GM12891 (cell line): ENCODE results near the gene NRDE2.
A peak's percentile ranks its signal among the peaks of the same experiment; 100 is the strongest.

Source experiments
- DNase-seq: peaks from one replicate; pipeline ENCODE4 v3.0.0; 2011; ENCODE audit warnings: low spot score; ENCODE audit not compliant: insufficient read length
- FAIRE-seq: peaks from 2 replicates; lab custom pipeline; 2011; peaks lifted over from hg19 to GRCh38; lab: Jason Lieb, UNC
- PAX5 ChIP-seq: IDR thresholded peaks from 2 replicates; pipeline ENCODE4 v1.6.1; 2011; ENCODE audit warnings: low read length, moderate library complexity, mild to moderate bottlenecking; ENCODE audit not compliant: insufficient read depth, severe bottlenecking
- POLR2A ChIP-seq: IDR thresholded peaks from 2 replicates; pipeline ENCODE4 v1.6.1; 2011; ENCODE audit warnings: low read depth, low read length, control low read depth
- POLR2AphosphoS5 ChIP-seq: IDR thresholded peaks from 2 replicates; pipeline ENCODE4 v1.6.1; 2011; ENCODE audit warnings: low read depth, low read length, control low read depth
- POU2F2 ChIP-seq: IDR thresholded peaks from 2 replicates; pipeline ENCODE4 v1.6.1; 2011; ENCODE audit warnings: low read depth, mild to moderate bottlenecking, control low read depth, low read length, moderate library complexity
- SPI1 ChIP-seq: IDR thresholded peaks from 2 replicates; pipeline ENCODE4 v1.6.1; 2011; ENCODE audit warnings: low read depth, low read length, control low read depth
- TAF1 ChIP-seq: IDR thresholded peaks from 2 replicates; pipeline ENCODE4 v1.6.1; 2011; ENCODE audit warnings: low read depth, low read length, control low read depth

NRDE2 gene

DNA sequence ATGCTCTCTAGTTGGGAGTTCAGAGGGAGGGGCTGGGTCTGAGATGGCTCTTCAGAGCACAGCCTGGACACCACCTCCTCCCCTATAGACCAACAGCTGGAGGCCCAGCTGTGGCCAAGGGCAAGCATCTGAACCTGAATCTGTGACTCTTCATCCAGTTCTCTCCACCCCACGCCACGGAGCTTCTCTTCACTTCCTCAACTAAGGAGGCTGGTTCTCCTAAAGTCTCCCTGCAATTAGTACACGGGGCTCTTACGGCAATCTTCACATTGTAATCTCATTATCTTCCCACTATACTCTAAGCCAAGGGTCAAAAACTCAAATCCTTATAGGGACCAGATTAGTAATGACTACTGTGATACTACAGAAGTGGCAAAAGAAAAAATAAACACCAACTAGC, 9.8 kb downstream of the NRDE2 start:
- FAIRE-seq (no peak), DNase-seq (no peak)
- TF ChIP-seq POLR2A: no peak
- TF ChIP-seq PAX5: no peak
- TF ChIP-seq POLR2AphosphoS5: no peak
- no peak for TF ChIP-seq SPI1
- TF ChIP-seq POU2F2: no peak
- TF ChIP-seq TAF1: no peak

DNA sequence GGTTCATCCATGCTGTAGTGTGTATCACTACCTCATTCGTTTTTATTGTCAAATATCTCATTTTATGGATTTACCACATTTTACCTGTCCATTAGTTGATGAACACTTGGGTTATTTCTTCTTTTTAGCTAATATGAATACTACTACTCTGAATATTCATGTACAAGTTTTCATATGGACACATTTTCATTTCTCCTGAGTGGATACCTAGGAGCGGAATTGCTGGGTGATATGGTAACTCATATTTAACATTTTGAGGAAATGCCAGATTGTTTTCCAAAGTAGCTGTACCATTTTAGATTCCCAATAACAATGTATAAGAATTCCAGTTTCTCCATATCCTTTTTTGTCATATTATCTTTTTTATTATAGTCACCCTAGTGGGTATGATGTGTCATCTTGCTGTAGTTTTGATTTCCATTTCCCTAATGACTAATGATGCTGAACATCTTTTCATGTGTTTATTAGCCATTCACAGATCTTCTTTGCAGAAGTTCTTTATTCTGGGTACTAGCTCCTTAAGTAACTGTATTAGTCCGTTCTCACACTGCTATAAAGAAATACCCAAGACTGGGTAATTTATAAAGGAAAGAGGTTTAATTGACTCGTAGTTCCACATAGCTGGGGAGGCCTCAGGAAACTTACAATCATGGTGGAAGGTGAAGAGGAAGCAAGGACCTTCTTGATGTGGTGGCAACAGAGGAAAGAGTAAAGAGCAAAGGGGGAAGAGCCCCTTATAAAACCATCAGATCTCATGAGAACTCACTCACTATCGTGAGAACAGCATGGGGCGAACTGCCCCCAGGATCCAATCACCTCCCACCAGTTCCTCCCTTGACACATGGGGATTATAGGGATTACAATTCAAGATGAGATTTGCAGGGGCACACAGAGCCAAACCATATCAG, 11.9 kb downstream of the NRDE2 start:
- DNase-seq (no peak), FAIRE-seq (peak; percentile 28)
- TF ChIP-seq PAX5: no peak
- no peak for TF ChIP-seq SPI1
- no peak for TF ChIP-seq POU2F2
- TF ChIP-seq TAF1: no peak
- TF ChIP-seq POLR2AphosphoS5: no peak
- TF ChIP-seq POLR2A: no peak

DNA sequence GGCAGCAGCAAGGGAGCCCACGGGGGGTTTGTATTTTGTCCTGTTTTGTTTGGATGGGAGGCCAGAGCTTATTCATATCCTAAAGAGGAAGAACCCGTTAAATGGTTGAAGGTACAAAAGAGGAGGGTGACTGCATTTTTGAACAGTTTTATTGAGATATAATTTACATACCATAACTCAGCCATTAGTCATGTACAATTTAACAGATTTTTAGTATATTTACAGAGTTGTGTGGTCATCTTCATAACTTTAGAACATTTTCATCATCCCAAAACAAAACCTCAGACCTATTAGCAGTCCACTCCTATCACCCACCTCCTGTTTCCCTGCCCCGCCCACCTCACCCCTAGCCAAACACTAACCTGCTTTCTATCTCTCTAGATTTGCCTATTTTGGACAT, 12.6 kb downstream of the NRDE2 start:
- no peak for DNase-seq

DNA sequence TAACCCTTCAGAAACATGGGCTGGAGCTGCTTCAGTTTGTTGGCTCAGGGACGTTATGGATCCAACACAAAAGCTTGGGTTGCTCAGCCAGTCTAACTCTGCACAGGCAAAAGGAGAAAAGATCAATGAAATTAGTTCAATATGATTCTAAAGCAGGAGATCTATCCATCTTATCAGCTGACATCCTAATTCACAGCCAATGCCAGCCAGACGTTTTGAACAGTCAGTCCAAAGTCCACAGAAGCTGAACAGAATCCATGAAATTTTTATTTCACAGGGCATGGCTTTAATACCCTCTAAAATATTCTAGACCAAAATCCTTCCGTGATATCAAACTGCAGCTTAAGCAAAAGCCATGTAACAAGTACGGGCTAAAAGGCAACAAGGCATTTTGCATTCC, 13.7 kb downstream of the NRDE2 start:
- no peak for TF ChIP-seq TAF1
- no peak for TF ChIP-seq POLR2AphosphoS5
- TF ChIP-seq POU2F2: no peak
- no peak for TF ChIP-seq PAX5
- no peak for TF ChIP-seq POLR2A
- TF ChIP-seq SPI1: no peak
- FAIRE-seq: no peak
- DNase-seq: no peak

More for the DNA sequence above, 12.6 kb downstream of the NRDE2 start:
- no peak for FAIRE-seq
- TF ChIP-seq SPI1 (no peak), POU2F2 (no peak), POLR2AphosphoS5 (no peak), PAX5 (no peak), POLR2A (no peak), TAF1 (no peak)

DNA sequence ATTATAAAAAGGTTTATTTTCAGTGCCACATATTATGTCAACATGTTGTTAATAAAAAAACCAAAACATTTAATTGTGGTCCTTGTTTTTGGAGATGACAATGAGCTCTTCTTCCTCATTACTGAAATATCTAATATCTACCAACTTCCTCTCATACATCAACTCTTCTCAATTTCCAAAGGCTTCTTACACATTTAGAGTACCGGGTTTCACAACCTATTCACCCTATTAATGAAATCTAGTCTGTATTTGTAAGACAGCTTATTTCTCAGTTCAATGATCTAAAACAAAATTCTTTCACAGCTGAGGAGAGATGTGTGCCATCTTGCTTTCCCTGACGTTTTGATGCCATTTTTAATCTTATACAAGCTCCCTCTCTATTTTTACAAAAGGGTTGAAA, 14.5 kb downstream of the NRDE2 start:
- FAIRE-seq (no peak), DNase-seq (no peak)
- TF ChIP-seq SPI1: no peak

DNA sequence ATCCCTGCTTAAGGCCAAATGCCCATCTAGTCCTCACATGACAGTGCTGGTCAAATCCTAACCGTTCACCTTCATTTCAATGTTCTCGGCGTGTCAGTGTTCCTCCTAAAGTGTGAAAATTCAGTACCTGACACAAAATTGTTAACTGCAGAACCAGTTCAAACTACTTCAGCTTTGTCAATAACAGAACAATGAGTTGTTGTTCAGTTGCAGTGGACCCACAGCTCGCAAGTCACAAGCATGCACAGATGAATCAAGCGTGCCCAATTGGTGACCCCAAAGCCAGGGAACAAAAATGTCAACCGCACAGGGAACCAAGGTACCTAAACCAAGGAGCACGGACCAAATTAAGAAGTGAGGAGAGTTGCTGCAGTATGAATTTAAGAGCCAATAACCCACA, 23.2 kb downstream of the NRDE2 start:
- DNase-seq: no peak
- no peak for FAIRE-seq
- TF ChIP-seq TAF1 (no peak), POU2F2 (no peak), SPI1 (no peak), PAX5 (no peak), POLR2AphosphoS5 (no peak), POLR2A (no peak)

DNA sequence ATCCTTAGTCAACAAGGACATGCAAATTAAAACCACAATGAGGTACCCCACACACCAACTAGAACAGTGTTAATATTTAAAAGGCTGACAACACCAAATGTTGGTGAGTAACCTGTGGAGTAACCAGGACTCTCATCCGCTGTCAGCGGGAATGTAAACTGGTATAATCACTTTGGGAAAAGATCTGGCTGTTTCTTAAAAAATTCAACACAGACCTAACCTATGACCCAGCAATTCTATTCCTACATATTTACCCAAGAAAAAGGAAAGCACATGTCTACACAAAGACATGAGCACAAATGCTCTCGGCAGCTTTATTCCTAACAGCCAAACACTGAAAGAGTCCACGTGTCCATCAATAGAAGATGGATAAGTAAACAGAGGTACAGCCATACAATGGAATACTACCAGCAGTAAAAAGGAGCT, 26.6 kb downstream of the NRDE2 start:
- no peak for FAIRE-seq
- no peak for TF ChIP-seq TAF1
- DNase-seq: no peak

DNA sequence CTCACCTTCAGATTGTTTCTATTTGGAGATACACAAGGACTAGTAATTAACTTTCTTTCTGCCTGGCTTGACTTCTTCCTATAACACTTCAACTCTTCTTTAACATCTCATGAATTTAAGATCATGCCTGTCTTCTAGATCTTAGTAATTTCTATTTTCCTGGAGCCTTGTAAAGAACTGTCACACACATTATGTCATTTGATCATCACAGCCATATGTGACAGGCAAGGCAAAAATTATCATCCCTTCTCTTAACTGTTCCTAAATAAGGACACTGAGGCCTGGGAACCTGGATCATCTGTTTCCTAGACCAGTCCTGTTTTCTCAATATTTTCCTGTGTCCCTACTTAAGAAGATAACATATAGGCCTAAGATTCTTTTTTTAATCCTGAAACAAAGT, 27.2 kb downstream of the NRDE2 start:
- no peak for TF ChIP-seq SPI1
- no peak for TF ChIP-seq PAX5
- TF ChIP-seq POLR2A: no peak
- TF ChIP-seq TAF1: no peak
- TF ChIP-seq POLR2AphosphoS5: no peak
- TF ChIP-seq POU2F2: no peak
- DNase-seq: no peak
- FAIRE-seq: no peak

DNA sequence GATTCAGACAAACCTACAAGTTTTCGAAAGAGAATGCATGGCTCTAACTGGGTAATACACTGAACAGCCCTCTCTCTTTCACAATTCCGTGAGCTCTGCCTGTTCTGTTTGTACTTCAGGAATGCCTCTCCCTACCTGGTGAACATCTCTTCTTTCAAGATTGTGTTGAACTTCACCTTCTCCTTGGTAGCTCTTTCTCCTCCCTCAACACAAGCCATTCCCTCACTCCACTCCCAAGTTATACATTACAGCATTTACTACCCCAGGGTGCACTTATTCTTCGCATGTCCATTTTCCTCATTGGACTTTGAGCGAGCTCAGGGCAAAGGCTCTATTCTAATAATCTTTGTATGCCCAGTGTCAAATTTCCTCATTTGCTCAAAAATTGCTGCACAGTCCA, 28.3 kb downstream of the NRDE2 start:
- TF ChIP-seq SPI1: no peak
- FAIRE-seq: no peak
- no peak for DNase-seq

DNA sequence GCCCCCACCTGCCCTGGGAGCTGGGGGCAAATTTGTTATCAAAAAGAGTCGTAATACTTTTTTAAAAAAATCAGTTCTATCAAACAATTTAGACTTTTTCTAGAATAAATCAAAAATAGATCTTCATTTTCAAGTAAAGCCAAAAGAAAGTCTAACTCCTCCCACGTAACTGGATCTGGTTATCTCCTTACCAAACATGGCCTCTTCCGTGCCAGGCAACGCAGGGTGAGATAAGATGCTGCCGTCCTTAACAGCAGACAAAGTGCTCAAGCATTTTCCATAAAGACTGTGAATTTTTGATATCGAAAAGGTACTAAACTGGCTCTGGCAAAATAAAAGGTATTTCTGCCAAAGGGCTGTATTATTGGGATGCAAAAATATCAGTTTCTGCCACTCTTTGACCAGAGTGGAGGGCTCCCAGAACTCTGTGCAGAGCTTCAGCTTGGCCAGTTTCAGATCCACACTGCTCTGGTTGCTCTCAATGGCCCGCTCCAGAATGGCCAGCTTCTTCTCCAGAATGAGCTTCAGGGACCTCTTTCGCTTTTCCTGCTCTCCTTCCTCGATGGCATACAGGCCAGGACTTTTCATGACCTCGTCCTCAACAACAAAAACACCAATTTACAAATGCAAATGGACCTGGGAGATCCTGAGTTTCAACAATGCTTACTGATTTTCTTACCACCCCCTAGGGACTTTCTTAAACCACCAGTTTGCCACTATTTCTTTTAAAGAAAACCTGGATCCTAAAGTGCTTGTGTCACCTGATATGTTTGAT, 29.0 kb downstream of the NRDE2 start:
- TF ChIP-seq SPI1: no peak
- TF ChIP-seq POLR2AphosphoS5: no peak
- no peak for TF ChIP-seq TAF1
- TF ChIP-seq PAX5: no peak
- no peak for TF ChIP-seq POLR2A
- TF ChIP-seq POU2F2: no peak

More for the DNA sequence above, 29.0 kb downstream of the NRDE2 start:
- FAIRE-seq: no peak
- DNase-seq: no peak
